ENCODE measurements around the gene TRAPPC3.

Gene TRAPPC3

DNA sequence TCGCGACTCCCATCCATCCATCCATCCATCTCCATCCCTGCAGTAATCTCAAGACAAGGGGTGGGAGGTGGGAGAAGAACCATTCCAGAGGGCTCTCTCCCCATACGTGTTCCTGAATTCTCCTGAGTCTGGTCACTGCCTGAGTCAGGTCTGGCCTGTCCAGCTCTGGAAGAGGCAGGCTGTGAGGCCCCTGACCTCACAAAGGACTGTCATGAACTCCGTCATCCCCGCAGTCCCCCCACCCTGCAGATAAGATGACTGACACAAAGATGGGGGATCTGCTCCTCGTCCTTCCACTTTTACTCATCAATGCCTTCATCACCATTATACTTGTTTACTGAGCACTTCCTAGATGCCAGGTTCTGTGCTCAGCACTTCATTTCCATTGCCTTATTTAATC, 5.0 kb upstream of the TRAPPC3 start:
- no peak for DNase-seq (ENCODE audit: low read depth, low spot score)

DNA sequence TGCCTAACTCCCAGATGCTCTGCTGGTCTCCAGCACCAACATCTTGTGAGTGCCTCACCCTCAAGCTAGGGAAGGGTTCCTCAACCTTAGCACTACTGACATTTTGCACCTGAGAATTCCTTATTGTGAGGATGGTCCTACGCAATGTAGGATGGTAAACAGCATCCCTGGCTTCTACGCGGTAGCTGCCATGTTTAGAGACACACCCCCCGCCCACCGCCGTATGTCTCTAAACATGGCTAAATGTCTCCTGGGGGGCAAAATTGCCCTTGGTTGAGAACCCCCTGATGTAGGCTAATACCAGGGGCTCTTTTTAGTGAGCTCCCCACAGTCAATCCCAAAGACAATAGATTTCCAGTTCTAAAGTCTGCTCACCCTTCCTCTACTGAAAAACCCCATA, 4.2 kb upstream of the TRAPPC3 start:
- no peak for DNase-seq (ENCODE audit: low read depth, low spot score)

DNA sequence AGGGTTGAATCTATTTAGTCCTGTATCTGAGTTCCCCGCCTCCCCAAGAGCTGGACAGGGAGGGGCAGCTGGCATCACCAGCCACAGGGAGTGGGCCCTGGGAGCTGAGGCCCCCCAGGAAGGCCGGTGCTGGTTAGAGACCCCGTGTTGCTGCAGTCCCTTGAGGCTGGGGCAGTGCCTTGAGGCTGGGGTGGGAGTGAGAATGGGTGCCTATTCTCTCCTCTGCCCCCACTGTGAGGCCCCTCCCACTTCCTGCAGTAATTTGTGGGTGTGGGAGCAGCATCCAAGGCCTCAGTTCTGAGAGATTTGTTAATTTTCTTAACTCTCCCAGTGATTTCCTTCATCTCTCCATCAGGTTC, 2.5 kb upstream of the TRAPPC3 start:
- DNase-seq (ENCODE audit: low read depth, low spot score) = no peak

DNA sequence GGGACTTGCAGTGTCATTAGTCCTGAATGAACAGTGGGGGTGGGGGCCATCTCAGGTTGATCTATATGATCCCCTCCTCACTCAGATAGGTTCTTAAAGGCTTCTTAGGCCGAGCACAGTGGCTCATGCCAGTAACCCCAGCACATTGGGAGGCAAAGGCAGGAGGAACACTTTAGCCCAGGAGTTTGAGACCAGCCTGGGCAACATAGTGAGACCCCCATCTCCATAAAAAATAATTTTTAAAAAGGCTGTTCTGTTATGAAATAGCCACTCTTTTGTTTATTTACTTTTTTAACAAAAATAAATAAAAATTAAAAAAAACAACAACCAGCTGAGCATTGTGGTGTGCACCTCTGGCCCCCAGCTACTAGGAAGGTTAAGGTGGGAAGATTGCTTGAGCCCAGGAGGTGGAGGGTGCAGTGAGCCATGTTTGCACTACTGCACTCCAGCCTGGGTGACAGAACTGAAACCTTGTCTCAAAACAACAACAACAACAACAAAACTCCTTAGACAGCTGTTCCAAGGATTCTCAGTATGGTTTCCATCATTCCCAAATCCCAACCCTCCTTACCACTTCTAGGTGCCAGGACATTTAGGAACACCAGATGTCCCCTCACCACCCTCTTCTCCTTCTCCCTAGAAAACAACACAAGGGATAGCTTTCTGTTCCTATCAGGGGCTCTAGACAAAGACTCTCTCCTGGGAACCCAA, 2.0 kb upstream of the TRAPPC3 start:
- DNase-seq (ENCODE audit: low read depth, low spot score) = no peak

DNA sequence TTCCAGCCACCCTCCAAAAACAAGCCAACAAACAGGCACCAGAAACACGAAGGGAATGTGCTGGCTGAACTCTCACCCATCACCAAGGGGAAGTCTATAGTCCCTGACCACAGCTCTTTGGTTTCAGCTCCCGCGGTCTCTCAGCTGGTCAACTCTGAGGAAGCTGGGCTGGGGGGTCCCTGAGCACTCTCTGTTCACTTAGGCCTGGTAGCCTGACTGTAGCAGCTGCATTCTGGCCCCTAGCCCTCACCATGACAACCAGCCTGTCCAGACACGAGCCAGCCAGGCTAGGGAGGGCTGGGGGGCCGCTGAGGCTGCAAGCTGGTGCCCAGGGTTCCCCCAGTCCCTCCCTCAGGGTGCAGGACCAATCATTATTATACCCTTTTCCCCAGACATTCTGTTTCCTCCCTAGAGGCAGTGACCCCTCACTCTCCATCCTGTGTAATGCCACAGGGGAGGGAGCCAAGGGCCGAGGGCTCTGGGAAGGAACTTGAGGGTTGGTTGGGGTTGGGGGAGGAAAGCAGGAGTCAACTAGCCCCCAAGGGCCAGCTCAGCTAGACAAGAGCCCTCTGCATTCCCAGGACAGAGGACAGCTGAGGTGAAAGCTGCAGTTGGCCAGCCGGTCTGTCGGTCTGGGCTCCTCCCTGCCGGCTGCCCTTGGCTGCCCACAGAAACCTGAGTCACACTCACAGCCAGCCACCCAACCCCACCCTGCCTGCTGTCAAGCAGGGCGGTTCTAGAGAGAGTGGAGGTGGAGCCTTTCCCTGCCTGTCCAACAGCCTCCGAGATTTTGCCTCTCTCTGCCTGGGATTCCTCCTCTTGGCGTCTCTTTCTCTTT, 1.2 kb upstream of the TRAPPC3 start:
- DNase-seq (ENCODE audit: low read depth, low spot score) = peak; percentile 98

DNA sequence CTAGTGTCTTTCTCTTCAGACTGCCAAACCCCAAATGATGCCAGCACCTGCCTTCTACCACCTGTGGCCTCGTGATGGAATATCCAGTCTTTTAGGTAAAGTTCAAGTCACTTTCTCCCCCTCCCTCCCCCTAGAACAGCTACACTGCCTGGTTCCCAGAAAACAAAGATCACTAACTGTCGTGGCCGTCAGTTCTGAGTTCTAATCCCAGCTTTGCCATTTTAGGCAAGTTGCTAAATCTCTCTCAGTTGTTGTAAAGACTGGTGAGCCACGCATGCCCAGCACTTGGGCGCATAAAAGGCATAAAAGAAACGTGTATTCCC, 648 bp upstream of the TRAPPC3 start:
- DNase-seq (ENCODE audit: low read depth, low spot score) = no peak

DNA sequence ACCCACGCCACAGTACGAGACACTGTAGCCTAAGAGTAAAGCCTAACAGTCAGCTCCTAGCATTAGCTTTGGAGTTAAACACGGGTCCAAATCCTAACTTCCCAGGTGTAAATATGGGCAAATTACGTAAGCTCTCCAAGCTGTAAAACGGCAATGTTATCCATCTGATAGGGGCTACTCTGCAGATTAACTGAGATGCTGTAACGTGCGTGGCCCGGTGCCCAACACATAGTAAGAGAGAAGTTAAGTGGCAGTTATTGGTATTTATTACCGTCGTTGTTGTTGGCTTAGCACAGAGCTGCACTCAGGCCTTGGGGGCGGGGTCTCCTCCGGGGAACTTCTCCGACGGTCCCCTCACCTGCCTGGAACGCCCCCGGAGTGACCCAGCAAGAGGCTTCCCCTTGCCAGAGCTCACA, 457 bp downstream of the TRAPPC3 start:
- no peak for DNase-seq (ENCODE audit: low read depth, low spot score)

DNA sequence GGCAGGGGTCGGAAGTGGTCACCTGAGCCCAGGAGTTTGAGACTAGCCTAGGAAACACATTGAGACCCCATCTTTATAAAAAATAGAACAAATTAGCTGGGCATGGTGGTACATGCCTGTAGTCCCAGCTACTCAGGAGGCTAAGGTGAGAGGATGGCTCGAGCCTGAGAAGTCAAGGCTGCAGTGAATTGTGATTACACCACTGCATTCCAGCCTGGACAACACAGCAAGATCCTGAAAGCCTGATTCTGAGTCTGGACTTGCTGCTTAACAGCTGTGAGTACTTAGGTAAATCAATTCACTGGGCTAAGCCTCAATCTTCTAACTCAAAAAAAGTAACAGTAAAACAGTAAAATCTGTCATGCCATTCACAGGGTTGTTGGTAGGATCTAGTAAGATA, 4.9 kb downstream of the TRAPPC3 start:
- no peak for DNase-seq (ENCODE audit: low read depth, low spot score)

DNA sequence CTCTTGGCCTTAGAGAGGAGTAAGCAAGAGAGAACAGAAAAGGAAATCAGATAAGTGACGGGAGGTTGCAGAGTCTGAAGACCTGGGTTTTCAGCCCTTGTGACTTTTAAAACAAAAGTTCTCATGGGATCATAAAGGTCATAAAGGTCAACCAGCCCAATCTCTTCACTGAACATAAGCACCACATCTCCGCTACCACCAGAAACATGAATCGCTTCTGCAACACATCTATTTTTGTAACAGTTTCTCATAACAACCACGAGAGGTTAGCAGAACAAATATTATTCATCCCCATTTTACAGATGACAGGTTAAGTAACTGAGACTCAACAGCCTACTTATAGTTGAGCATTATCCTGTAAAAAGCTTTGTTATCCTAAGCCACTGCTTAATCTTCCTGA, 5.9 kb downstream of the TRAPPC3 start:
- no peak for DNase-seq (ENCODE audit: low read depth, low spot score)

DNA sequence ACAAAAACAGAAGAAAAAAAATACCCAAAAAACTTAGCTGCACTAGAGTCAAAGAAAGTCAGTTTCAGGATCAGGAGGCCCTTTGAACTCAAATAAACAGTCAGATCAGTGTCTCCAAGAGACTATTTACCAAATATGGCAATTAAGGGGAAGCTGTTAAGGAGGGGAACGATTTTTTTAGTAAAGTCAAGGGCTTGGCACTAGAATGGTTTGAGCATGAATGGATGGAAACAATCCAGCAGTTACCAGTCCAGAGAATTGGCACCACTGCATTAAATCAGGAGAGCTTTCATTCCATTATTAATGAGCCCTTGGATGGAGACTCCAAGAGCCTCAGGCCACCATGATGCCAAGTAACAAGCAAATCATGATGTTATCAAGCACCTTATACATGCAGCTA, 7.2 kb downstream of the TRAPPC3 start:
- peak; percentile 72 for DNase-seq (ENCODE audit: low read depth, low spot score)

DNA sequence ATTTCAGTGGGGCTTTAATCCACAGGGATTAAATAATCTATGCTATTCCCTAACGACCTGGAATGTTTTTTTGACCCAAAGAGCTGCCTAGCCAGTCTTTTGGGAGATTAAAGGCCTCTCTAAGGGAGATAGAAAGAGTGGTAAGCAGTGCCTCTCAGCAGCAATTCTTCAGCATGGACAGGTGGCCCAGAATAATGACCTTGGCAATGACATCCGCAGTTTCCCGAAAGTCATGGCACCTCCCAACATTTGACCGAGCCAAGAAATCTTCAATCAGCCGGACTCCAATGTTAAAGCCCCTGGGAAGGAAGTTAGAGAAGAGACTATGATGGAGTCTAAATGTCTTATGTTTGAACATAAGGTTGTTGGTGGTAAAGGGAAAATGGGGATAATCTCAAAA, 9.8 kb downstream of the TRAPPC3 start:
- DNase-seq (ENCODE audit: low read depth, low spot score) = no peak

DNA sequence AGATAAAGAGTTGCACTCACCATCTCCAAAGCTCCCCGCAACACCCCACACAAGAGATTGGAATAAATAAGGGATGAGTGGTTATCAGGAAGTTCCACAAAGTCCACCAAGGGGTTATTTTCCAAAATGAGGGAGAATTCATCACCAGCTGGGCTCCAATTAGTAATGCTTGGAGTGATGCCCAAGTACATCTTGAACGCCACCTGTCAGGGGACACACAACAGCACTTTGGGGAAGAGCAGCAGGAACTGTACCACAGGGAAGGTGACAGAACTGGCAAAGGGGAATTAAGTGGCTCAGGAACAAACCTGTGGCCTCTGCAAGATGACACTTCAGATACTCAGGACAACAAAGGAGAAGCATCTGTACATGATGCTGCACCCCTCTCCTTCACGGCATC, 11.5 kb downstream of the TRAPPC3 start:
- DNase-seq (ENCODE audit: low read depth, low spot score) = no peak

DNA sequence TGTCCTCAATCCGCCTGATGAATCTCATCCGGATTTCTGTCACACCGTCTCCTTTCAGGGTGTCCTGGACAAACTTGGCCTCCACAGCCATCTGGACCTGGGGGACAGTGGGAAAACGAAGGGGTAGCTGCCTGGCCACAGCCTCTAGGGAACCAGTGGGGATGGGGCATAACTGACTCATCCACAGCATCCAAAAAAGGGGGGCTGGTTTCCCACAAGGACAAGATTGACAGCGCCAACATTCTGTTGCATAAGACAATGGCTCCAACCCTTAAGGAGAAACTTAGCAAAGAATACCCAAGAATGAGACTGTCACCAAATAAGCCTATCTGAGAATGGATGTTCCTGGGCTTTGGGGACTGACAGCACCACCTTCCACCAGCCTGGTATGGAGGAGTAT, 12.1 kb downstream of the TRAPPC3 start:
- DNase-seq (ENCODE audit: low read depth, low spot score) = no peak

DNA sequence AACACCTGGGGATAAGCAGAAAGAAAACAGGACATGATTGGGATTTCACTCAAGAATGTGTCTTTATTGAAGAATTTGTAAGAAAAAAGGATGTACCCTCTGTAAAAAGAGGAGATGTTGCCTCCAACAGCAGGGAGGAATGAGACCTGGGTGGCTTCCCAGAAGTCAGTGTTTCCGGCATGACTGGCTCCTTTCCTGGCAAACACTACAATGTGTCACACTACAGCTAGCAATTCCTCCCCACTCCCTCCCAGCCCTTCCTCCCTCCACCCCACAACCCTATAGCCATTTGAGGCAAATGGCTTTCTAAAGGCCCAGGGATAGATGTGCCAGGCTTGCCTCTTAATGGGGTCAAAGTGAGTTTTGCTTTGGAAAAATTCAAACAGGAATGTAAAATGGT, 12.8 kb downstream of the TRAPPC3 start:
- peak; percentile 91 for DNase-seq (ENCODE audit: low read depth, low spot score)

DNA sequence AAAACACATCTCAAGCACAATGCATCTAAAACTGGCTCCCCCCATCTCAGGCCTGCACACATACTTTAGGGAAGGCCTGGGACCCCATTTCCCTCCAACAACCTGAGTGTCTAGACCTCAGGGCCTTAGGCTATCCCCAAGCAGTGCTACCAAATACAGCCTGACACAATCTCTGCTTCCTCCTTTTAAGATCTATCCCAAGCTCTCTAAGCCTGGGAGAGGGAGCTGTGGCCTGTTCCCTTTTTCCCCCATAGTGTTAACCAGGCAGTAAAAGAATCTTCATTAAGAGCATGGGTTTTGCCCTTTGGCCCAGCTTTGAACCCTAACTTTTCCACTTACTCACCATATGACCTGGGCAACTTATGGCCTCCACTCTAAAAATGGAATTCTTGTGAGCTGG, 13.5 kb downstream of the TRAPPC3 start:
- no peak for DNase-seq (ENCODE audit: low read depth, low spot score)

DNA sequence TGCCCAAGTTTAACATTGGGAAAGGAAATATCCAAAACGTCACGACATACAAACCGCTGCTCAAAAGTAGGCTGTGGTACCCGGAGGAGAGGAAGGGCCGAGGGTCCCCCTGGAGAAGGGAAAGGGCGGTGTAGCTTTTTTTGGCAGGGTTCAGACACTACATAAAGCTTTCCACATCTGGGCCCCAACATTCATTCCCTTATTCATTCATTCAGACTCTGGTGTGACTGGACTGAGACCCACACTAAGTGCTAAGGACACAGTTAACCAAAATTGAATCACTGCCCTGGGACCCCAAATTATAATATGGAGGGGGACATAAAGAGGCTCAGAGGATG, 14.0 kb downstream of the TRAPPC3 start:
- no peak for DNase-seq (ENCODE audit: low read depth, low spot score)

DNA sequence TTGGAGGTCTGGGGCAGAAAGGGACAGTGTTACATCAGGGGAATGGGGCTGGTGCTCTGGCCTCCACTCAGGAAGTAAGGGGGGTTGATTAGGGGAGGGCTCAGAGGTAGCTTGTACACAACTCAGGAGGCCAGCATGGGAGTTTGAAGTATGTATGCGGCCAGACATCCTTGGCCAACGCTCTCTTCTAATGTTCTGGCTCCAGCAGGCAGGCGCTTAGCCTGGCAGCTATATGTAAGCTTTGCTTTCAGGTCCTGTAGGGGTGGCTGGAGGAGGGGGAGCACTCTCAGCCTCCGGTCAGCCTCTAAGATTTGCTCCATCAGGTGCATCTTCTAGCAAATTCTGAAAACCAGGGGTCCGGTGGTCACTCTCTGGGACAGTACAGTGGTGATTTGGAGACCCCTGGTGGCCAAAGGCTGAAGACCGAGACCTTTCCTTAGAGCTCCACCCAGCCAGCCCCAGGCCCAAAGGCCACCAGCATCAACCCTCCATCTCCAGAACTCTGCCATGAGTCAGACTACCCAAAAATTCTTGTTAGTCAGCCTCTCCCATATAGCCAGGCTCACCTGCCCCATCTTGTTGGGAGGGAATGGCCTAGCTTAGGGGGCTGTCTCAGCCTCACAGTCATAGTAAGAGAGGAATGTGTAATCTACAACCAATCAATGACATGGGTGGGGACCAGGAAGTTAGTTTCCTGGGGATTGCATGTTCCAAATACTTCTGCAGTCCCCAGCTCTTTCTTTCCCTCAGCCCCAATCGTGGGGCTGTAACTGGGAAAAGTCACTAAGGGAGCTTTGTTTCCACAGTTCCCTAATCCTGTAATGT, 14.6 kb downstream of the TRAPPC3 start:
- peak; percentile 79 for DNase-seq (ENCODE audit: low read depth, low spot score)

DNA sequence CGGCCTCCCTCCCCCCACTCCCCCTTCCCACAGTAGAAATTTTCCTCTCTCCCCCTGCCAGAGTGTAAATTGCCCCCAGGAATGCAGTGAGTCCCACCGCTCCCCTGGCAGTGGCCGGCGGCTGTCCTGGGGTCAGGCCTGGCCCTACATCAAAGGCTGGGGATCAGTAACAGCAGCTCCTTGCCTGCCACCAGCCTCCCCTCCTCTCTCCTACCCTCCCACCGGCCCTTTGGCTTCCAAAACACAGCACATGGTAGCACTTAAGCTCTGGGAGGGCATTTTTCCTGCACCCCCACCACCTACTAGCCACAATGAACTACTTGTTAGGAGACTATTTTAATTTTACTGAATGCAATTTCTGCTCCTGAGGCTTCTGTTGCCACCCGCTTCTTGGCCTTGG, 15.3 kb downstream of the TRAPPC3 start:
- peak; percentile 56 for DNase-seq (ENCODE audit: low read depth, low spot score)

DNA sequence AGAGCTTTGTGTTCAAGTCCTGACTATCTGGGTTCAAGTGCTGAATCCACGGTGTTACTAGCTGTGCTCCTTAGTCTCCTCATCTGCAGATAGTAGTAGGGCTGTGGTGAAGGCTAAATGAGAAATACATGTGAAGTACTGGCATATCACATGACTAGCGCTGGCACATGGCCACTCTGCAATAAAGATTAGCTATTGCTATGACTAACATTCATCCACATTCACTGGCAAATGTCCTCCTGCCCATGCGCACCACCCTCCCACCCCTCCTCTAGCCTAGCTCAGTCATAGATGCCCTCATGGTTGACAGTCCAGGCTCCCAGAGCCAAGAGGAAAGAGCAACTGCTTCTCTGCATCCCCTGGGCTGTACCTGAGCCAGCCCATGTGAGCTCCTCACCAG, 15.8 kb downstream of the TRAPPC3 start:
- peak; percentile 89 for DNase-seq (ENCODE audit: low read depth, low spot score)

DNA sequence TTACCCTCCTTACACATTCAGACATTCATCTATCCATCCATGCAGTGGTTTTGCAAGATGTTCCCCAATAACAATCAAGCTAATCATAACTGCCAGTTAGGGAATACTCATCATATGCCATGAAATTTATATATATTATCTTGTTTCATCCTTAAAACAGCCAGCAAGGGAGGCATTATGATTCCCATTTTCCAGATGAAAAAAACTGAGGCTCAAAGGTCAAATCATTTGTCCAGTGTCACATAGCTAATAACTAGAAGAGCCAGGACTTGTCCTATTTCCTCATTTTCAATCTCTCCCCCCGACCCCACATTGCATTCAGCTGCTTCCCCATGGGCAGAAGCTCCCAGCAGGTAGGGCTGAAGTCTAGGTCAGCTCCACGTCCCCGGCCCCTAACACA, 17.3 kb downstream of the TRAPPC3 start:
- no peak for DNase-seq (ENCODE audit: low read depth, low spot score)

DNA sequence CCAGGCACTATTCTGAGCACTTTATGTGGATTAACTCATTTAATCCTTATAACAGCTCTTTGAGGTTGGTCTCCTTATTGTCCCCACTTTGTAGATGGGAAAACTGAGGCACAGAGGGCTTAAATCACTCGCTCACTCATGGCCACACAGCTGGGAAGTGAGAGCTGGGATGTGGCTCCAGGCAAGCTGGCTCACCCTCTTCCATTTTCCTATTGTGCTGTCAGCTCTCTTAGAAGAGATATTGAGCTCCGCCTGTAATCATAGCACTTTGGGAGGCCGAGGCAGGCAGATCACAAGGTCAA, 20.4 kb downstream of the TRAPPC3 start:
- DNase-seq (ENCODE audit: low read depth, low spot score) = no peak

DNA sequence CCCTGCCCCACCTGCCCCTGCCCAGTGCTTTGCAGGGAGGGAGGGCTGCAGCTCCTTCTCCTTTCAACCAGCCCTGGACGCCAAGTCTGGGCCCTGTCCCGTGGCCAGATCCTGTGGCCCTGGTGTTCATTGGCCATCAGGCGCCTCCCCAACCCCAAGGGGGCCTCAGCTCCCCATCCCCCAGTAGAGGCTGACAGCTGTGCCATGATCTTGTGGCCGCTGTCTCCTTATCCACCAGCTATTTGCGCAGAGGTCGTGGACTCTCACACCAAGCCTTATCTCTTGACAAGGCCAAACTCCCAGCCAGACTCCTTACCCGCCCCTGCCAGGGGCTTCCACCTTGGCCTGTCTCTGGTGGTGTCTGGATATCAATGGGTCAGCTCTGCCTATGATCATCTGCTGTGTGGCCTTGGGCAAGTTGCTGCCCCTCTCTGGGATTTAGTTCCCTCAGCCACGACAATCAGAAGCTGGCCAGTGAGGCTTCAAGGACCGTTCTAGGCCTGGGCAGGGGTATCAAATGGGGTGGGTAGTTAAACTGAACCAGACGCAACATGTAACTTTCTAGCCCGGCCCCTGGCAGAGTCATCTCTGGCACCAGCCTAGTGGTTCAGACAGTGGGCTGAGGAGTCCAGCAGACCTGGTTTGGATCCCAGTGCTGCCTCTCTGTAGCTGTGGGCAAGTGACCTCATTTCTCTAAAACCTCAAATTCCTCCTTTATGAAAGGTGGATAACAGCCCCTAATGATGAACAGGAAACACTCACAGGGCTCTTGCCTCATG, 21.0 kb downstream of the TRAPPC3 start:
- DNase-seq (ENCODE audit: low read depth, low spot score) = peak; percentile 89

Measured in astrocyte of the hippocampus (primary cell).